GM21381 (cell line): ENCODE data around the gene TGM4.
A peak's percentile ranks its signal among the peaks of the same experiment; 100 is the strongest.
"Not testable (repeated sequence)": the region's sequence is repeated elsewhere in the genome, so short reads cannot be mapped to it uniquely, and the experiment has no call there.

Experiments used
- ATAC-seq: cut with Tn5 transposase; IDR thresholded peaks from one replicate; pipeline ENCODE4 v1.9.1; 2021; ENCODE audit warnings: mild to moderate bottlenecking, moderate library complexity; ENCODE audit not compliant: unreplicated experiment

Gene TGM4

GRCh38 chr3:44874308-44874707, at the start of gene TGM4:
TSS of gene TGM4 (plus strand) at chr3:44874608. CDS start at chr3:44874679, 71 bp downstream.
- ATAC-seq = no peak

GRCh38 chr3:44825264-44825925, 49.0 kb upstream of the TGM4 start:
- no peak for ATAC-seq

GRCh38 chr3:44827196-44827595, 47.2 kb upstream of the TGM4 start:
- no peak for ATAC-seq

GRCh38 chr3:44831232-44831631, 43.2 kb upstream of the TGM4 start:
- no peak for ATAC-seq

GRCh38 chr3:44832032-44832431, 42.4 kb upstream of the TGM4 start:
- no peak for ATAC-seq

GRCh38 chr3:44832965-44833364, 41.4 kb upstream of the TGM4 start:
- ATAC-seq = no peak

- ATAC-seq = no peak
Measured at GRCh38 chr3:44833394-44833793, 41.0 kb upstream of the TGM4 start.

- no peak for ATAC-seq
Measured at GRCh38 chr3:44835684-44836083, 38.7 kb upstream of the TGM4 start.

GRCh38 chr3:44842376-44842775, 32.0 kb upstream of the TGM4 start:
- no peak for ATAC-seq

GRCh38 chr3:44845528-44846520, 28.6 kb upstream of the TGM4 start:
- ATAC-seq = no peak

GRCh38 chr3:44848634-44849033, 25.8 kb upstream of the TGM4 start:
- no peak for ATAC-seq

GRCh38 chr3:44856663-44857062, 17.7 kb upstream of the TGM4 start:
- ATAC-seq = not testable (repeated sequence)

GRCh38 chr3:44860117-44860516, 14.3 kb upstream of the TGM4 start:
- no peak for ATAC-seq

- ATAC-seq = peak; percentile 98
Measured at GRCh38 chr3:44861412-44862225, 12.8 kb upstream of the TGM4 start, which contains the start of gene TMEM42. TSS of gene TMEM42 (plus strand) at chr3:44861912. CDS start at chr3:44861925, 13 bp downstream.

- peak; percentile 22 for ATAC-seq
Measured at GRCh38 chr3:44862226-44862637, 12.2 kb upstream of the TGM4 start.

- ATAC-seq = no peak
Measured at GRCh38 chr3:44865272-44866035, 9.0 kb upstream of the TGM4 start.

- ATAC-seq = no peak
Measured at GRCh38 chr3:44867421-44868111, 6.8 kb upstream of the TGM4 start.

GRCh38 chr3:44870375-44871061, 3.9 kb upstream of the TGM4 start:
- no peak for ATAC-seq

GRCh38 chr3:44875596-44875995, 1.2 kb downstream of the TGM4 start:
- ATAC-seq = no peak
